ENCODE results near the gene CORIN.

CORIN gene

GRCh38 chr4:47836641-47837093 is 1.2 kb downstream of the CORIN start:
- peak in 1 of 2 donors; percentile 24 for DNase-seq (ENCODE audit: extremely low read depth in 1 of 2, low read depth in 1 of 2)

DNA sequence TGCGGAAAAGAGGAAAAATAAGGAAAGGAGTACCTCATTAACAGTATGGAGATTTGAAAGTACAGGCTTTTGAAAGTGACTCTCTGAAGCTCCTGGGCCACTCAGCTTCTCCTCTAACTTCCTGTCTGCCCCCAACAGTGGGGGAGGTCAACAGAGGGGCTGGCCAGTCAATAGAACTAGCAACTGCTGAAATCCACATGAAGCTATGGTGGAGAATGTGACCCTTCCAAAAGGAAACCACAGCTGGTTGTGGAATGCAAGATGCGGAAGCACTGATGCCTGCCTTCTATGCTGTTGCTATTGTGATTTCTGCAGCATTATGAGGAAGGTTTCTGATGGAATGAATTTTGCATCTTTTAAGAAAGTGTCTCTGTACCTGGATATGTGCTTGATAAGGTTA is 2.4 kb downstream of the CORIN start:
- no peak for DNase-seq (ENCODE audit: extremely low read depth in 1 of 2, low read depth in 1 of 2)

DNA sequence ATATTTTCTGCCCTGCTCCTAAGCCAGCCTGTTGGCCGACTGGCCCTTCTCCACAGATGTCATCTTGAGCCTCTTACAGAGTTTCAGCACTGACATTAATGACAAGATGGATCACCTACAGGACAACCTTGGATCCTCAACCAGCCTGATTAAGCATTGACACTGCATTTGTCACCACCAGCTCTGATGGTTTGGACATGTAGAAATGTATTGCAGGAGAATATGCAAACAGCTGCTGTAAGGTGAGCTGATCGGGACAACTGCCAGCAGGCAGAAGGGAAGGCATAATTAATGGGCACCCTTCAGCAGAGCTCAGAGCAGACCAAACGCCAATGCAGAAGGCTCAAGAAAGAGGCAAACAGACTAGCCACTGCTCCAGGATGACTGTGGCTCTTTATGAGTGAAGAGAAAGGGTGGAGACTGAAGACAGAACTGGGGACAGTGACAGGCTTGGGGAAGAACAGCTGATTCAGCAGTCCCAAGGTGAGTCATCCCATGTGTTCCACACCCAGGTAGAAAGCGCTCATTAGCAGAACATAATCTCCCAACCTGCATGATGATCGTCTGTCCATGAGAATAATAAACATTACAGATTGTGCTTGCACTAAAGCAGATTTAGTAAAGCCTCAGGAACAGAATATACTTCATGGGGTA is 6.7 kb downstream of the CORIN start:
- no peak for DNase-seq (ENCODE audit: extremely low read depth in 1 of 2, low read depth in 1 of 2)

GRCh38 chr4:47830265-47831025 is 7.4 kb downstream of the CORIN start:
- DNase-seq (ENCODE audit: extremely low read depth in 1 of 2, low read depth in 1 of 2) = no peak

DNA sequence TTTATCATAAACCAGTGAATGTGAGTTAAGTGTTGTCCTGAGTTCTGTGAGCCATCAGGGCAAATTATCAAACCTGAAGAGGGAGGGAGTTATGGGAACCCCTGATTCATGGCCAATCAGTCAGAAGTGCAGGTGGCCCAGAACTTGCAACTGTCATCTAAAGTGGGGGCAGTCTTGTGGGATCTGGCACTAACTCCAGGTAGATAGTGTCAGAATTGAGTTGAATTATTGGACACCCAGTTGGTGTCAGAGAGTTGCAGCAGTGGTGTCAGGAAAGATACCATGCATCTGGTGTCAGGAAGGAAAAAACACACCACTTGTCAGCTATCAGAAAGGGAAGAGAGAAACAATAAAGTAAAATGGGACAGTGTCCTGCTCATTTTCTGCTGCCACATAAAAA is 8.4 kb downstream of the CORIN start:
- no peak for DNase-seq (ENCODE audit: extremely low read depth in 1 of 2, low read depth in 1 of 2)

- DNase-seq (ENCODE audit: extremely low read depth in 1 of 2, low read depth in 1 of 2) = no peak
Measured at GRCh38 chr4:47827343-47828047, 10.4 kb downstream of the CORIN start.

GRCh38 chr4:47824840-47825239 is 13.0 kb downstream of the CORIN start:
- DNase-seq (ENCODE audit: extremely low read depth in 1 of 2, low read depth in 1 of 2) = no peak

GRCh38 chr4:47819178-47819577 is 18.7 kb downstream of the CORIN start:
- DNase-seq (ENCODE audit: extremely low read depth in 1 of 2, low read depth in 1 of 2) = no peak

DNA sequence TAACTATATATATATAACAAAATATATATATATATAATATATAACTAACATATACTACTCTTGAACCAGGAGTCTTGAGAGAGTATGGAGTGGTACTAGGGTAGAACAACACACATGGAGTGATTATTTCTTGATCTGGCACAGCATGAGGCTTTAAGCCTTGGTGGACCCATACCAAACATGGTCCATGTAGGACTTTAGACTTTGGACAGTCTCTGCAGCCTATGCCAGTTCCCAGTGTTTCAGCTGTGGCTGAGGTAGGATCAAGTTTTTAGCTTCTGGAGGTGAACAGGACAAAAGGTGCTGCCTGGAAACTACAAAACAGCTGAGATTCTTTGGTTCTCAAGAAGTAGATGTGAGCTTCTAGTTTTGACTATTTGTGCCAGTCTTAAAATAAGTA is 20.6 kb downstream of the CORIN start:
- no peak for DNase-seq (ENCODE audit: extremely low read depth in 1 of 2, low read depth in 1 of 2)

DNA sequence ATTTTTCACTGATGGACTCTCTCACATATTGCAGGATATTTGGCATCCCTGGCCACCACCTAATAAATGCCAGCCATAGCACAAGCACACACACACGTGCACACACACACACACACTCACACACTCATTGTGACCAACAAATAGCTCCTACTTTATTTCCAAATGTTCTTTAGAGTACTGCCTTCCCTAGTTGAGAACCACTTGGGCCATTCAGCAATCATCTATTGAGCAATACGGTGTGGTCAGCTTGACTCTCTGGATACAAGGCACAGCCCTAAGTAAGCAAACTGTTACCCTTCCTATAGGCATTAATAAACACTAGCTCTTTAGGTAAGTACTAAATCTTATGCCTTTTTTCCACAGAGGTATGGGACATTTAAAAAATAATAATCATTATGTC is 21.1 kb downstream of the CORIN start:
- no peak for DNase-seq (ENCODE audit: extremely low read depth in 1 of 2, low read depth in 1 of 2)

DNA sequence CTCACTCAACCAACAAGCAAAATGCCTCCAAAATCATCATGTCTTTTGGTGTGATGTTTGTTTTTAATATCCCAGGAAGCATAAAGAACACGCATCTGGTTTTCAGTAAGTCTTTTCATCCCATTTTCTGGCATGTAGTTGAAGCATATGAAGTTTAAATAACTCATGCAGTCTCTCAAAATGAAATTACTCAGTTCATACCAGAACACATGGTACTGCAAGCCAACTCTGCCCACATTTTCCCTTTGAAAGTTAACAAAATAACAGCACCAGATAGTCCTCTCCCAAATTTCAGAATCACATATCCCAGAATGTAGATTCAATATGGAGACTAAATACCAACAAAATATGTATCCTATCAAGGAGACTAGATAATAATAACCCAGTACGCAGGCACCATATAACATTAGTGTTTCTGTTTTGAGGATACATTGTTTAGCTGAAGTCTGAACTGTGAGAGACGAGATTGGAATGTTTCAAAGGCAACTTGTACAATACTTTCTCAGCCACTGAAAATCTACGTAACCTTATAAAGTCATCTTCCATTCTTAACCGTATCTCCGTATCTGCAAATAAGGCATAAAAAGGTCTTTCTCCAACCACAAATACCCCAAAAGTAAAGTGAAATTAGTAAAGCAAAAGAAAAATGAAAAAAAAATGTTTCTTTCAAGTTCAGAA is 23.1 kb downstream of the CORIN start:
- DNase-seq (ENCODE audit: extremely low read depth in 1 of 2, low read depth in 1 of 2) = no peak

DNA sequence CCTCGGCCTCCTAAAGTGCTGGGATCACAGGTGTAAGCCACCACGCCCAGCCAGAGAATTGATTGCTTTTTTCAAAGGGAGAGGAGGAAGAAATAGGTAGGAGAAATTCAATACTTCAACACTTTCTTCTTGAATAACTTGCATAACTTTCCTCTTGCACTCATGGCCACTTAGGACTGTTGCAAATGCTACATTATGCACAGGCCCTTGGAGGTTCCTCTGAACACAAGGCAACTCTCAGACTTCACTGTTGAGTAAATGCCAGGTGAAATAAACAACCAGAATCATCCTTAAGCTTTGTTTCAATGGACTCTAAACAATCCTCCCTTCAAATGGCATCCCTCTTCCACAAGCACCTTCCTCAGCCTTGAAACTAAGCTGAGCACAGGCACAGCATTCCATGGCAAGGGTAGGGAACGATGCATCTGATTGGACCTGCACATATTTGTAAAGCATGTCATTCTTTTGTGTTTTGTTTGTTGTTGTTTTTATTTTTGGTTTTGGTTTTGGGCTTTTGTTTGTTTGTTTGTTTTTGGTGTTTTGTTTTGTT is 28.1 kb downstream of the CORIN start:
- no peak for DNase-seq (ENCODE audit: extremely low read depth in 1 of 2, low read depth in 1 of 2)

DNA sequence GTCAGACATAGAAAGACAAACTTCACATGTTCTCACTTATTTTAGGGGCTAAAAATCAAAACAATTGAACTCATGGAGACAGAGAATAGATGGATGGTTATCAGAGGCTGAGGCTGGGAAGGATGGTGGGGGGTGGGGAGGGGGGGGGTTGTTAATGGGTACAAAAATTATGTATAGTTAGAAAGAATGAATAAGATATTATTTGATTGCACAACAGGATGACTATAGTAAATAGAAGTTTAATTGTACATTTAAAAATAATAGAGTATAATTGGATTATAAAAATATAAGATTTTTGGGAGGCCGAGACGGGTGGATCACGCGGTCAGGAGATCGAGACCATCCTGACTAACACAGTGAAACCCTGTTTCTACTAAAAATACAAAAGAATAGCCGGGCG is 33.3 kb downstream of the CORIN start:
- no peak for DNase-seq (ENCODE audit: extremely low read depth in 1 of 2, low read depth in 1 of 2)

- no peak for DNase-seq (ENCODE audit: extremely low read depth in 1 of 2, low read depth in 1 of 2)
Measured at GRCh38 chr4:47801481-47802002, 36.3 kb downstream of the CORIN start.

- DNase-seq (ENCODE audit: extremely low read depth in 1 of 2, low read depth in 1 of 2) = no peak
Measured at GRCh38 chr4:47798165-47798564, 39.7 kb downstream of the CORIN start.

DNA sequence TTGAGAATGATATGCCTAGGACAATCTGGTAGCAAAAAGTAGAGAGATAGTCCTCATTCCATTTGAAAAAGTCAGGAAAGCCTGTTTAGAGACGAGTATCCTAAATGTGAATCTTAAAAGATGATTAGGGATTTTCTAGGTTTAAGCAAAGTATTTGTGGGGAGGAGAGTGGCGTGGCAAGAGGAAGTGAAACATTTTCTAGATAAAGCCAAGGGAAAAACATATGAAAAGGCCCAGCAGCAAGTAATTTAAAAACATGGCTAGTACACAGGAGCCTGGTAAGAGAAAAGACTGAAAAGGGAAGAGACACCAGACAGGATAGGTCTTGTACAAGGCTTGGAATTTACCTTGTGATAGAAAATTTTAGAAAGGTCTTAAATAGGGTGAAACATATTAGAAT is 45.9 kb downstream of the CORIN start:
- no peak for DNase-seq (ENCODE audit: extremely low read depth in 1 of 2, low read depth in 1 of 2)

DNA sequence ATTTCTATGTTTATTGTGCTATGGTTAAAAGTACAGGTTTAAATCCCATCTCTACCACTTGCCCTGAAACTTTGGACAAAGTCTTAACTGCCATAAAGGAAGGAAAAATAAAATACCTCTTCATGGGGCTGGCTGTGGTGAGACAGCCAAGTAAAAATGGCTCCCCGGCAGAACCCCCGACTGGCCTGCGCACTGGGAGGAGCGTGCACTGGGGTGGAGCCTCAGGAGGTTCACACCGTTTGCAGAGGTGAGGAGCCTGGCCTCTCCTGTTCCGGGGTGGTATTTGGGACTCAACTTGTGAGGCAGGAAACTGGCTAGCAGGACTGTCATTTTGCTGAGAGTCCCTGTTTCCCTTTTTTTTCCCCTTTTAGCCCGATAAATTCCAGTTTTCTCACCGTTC is 47.8 kb downstream of the CORIN start:
- DNase-seq (ENCODE audit: extremely low read depth in 1 of 2, low read depth in 1 of 2) = no peak

DNA sequence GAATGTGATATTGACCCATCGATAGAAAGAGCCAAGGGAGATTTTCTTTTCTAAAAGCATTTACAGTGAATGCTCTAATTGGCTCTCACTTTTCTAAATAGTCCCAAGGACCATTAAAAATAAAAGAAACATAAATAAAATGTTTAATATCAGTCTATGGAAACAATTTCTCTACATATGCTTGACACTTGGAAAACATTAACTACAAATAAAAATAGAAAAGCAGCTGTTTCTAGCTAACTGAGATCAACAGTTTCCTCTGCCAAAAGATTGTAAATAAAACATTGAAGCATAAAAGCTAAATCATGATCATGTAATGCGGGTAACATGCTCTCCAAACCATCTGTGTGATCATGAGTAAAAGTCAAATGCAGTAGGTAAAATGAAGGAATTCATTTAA is 49.7 kb downstream of the CORIN start:
- no peak for DNase-seq (ENCODE audit: extremely low read depth in 1 of 2, low read depth in 1 of 2)

- DNase-seq (ENCODE audit: extremely low read depth in 1 of 2, low read depth in 1 of 2) = no peak
Measured at GRCh38 chr4:47786958-47787370, 50.9 kb downstream of the CORIN start.

DNA sequence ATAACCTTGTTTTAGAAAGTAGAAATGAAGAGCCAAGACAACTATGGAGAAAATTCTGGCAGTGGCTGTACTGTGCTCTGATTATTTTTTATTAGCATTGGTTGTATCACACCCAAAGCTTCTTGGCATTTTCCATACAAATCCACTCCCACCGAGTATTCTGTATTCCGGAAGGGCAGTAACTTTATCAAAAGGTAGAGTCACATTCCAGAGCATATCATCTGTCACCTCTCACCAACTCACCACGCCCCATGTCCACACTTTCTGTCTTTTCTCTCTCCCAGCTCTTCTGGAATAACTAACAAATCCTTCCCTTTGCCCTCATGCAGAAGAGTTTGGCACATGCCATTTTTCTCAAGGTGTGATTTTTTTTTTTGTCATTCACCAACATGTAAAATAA is 52.7 kb downstream of the CORIN start:
- no peak for DNase-seq (ENCODE audit: extremely low read depth in 1 of 2, low read depth in 1 of 2)

DNA sequence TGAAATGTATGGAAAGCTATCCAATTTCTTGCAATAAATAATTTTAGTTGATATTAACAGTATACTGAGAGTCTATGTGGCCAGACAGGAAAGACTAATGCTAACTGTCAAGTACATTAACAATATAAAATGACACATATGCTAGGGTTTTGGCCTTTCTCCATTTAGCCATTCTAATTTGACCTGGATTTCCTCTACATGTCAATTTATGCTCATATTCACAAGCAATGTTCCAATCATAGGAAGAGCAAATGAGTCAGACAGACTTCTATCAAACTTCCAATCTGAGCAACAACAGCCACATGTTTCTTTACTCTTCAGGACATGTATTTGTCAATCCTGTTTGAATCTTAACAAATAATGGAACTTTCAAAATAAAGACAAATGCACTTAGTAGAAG is 53.6 kb downstream of the CORIN start:
- no peak for DNase-seq (ENCODE audit: extremely low read depth in 1 of 2, low read depth in 1 of 2)

Measured in activated CD8-positive, alpha-beta memory T cell treated with anti-CD3 and anti-CD28 coated beads for 1 hour (primary cell).